Measurements from ENCODE around the gene SCN1B.

DNA sequence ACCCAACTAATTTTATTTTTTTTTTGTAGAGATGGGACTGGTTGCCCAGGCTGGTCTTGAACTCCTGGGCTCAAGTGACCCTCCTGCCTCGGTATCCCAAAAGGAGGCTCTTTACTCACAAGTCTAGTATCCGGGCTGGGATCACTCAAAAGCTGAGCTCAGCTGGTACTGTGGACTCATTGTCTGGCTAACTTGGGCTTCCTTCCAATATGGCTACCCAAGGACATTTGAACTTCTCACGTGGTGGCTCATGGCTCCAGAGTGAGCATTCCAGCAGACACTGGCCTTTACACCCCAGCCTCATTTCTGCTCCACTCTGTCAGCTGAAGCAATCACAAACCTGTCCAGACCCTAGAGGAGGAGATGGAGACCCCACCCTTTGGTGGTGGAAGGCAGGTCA is 40.2 kb downstream of the SCN1B start:
- TF ChIP-seq, protein P1, sequence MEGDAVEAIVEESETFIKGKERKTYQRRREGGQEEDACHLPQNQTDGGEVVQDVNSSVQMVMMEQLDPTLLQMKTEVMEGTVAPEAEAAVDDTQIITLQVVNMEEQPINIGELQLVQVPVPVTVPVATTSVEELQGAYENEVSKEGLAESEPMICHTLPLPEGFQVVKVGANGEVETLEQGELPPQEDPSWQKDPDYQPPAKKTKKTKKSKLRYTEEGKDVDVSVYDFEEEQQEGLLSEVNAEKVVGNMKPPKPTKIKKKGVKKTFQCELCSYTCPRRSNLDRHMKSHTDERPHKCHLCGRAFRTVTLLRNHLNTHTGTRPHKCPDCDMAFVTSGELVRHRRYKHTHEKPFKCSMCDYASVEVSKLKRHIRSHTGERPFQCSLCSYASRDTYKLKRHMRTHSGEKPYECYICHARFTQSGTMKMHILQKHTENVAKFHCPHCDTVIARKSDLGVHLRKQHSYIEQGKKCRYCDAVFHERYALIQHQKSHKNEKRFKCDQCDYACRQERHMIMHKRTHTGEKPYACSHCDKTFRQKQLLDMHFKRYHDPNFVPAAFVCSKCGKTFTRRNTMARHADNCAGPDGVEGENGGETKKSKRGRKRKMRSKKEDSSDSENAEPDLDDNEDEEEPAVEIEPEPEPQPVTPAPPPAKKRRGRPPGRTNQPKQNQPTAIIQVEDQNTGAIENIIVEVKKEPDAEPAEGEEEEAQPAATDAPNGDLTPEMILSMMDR (IDR thresholded peaks at IDR 0.05 in 2 of 3, conservative IDR thresholded peaks at IDR 0.05 in 1 of 3; ENCODE audit: control insufficient read depth in 2 of 3, extremely low read depth in 1 of 3, insufficient read depth in 1 of 3, low read depth in 3 of 3, low read length in 3 of 3), result no peak
- no peak for TF ChIP-seq POLR2AphosphoS5 (IDR thresholded peaks at IDR 0.05; ENCODE audit: low read length)
- no peak for TF ChIP-seq TAF1 (IDR thresholded peaks at IDR 0.05; ENCODE audit: borderline replicate concordance, low read depth, low read length)
- no peak for TF ChIP-seq SPI1 (IDR thresholded peaks at IDR 0.05; ENCODE audit: borderline replicate concordance, insufficient read depth, low read depth, low read length)
- TF ChIP-seq ZSCAN29 (IDR thresholded peaks at IDR 0.05), result no peak
- no peak for TF ChIP-seq IKZF1 (conservative IDR thresholded peaks at IDR 0.05)
- no peak for TF ChIP-seq ATF7 (IDR thresholded peaks at IDR 0.05; ENCODE audit: low read depth)
- no peak for TF ChIP-seq EGR1 (IDR thresholded peaks at IDR 0.05; ENCODE audit: borderline replicate concordance in 1 of 2, low read depth in 2 of 2, low read length in 2 of 2)
- TF ChIP-seq POLR2A (IDR thresholded peaks at IDR 0.05; ENCODE audit: low read depth, low read length), result no peak
- no peak for TF ChIP-seq RAD51 (IDR thresholded peaks at IDR 0.05)
- no peak for TF ChIP-seq SMC3 (IDR thresholded peaks at IDR 0.05; ENCODE audit: borderline replicate concordance, low read length)
- no peak for TF ChIP-seq TCF7 (IDR thresholded peaks at IDR 0.05; ENCODE audit: borderline replicate concordance)
- TF ChIP-seq MXI1 (IDR thresholded peaks at IDR 0.05; ENCODE audit: low read depth, low read length), result no peak
